GM12878 (cell line): Measurements from ENCODE around the gene GCC2. TPM values are rescaled to one million over a fixed set of nuclear protein-coding genes. Genes with fewer than 3 reads are reported as not detected.

Experiments used
- ATAC-seq: fragments of 200-7000 bp; cut with Tn5 transposase; 3 replicates; pipeline ENCODE4 v1.9.1; 2020; ENCODE audit warnings: mild to moderate bottlenecking, moderate library complexity
- BruUV-seq: library from RNA; stranded (reverse); fragments of 400-500 nt; replicated peaks from 2 replicates; lab custom pipeline; 2021; lab: Mats Ljungman, UMichigan
- CTCF ChIA-PET: fragments of 300-600 bp; sonication (Branson Sonifier 250); formaldehyde crosslinking; extraction: SDS; loops from one replicate; lab custom pipeline; 2021; ENCODE audit warnings: inconsistent platforms; lab: Yijun Ruan, JAX
- POLR2A ChIA-PET: fragments of 350-600 bp; formaldehyde crosslinking; extraction: SDS; loops from one replicate; lab custom pipeline; 2021; ENCODE audit warnings: inconsistent platforms; lab: Charles Lee
- RAD21 ChIA-PET: fragments of 300-600 bp; sonication (Branson Sonifier 250); formaldehyde crosslinking; loops from one replicate; lab custom pipeline; 2023; ENCODE audit warnings: antibody characterized with exemption; ENCODE audit not compliant: unreplicated experiment; lab: Charles Lee
- SMC1A ChIA-PET: fragments of 300-600 bp; sonication (Branson Sonifier 250); formaldehyde crosslinking; loops from one replicate; lab custom pipeline; 2023; ENCODE audit not compliant: unreplicated experiment, uncharacterized antibody; lab: Charles Lee
- DNase-seq: peaks from one replicate; pipeline ENCODE4 v3.0.0-alpha.2; 2011; ENCODE audit warnings: low read depth, low spot score
- FAIRE-seq: peaks from 3 replicates; lab custom pipeline; 2011; peaks lifted over from hg19 to GRCh38; lab: Jason Lieb, UNC
- H2AFZ ChIP-seq: 2 replicates; pipeline ENCODE4 v1.6.0; 2011; ENCODE audit warnings: low read depth, low read length, control low read depth; ENCODE audit not compliant: control insufficient read depth
- H3K27ac ChIP-seq: 2 replicates; pipeline ENCODE4 v1.5.1; 2011; ENCODE audit warnings: control low read depth; ENCODE audit not compliant: control insufficient read depth, insufficient read depth
- H3K27me3 ChIP-seq, 2 experiments: replicated peaks in 1 of 2; 2 replicates each; pipeline versions ENCODE4 v1.6.0 to v1.6.1; 2011; ENCODE audit warnings: low read length in 1 of 2; ENCODE audit not compliant: control insufficient read depth in 2 of 2, insufficient read depth in 2 of 2
- H3K36me3 ChIP-seq, 2 experiments: 2 replicates each; pipeline ENCODE4 v1.5.1; 2011; ENCODE audit warnings: low read length in 1 of 2; ENCODE audit not compliant: control insufficient read depth in 2 of 2, insufficient read depth in 2 of 2
- H3K4me1 ChIP-seq: 2 replicates; pipeline ENCODE4 v1.6.1; 2011; ENCODE audit warnings: mild to moderate bottlenecking, low read length, moderate library complexity, mixed read lengths; ENCODE audit not compliant: control insufficient read depth, insufficient read depth
- H3K4me2 ChIP-seq: 2 replicates; pipeline ENCODE4 v1.6.0; 2011; ENCODE audit warnings: control low read depth; ENCODE audit not compliant: control insufficient read depth, insufficient read depth
- H3K4me3 ChIP-seq: fragments of 200-600 bp; sonication (generic); 2 replicates; pipeline ENCODE4 v1.5.1; 2016
- H3K79me2 ChIP-seq: 2 replicates; pipeline ENCODE4 v1.6.0; 2011; ENCODE audit warnings: low read length; ENCODE audit not compliant: control insufficient read depth, insufficient read depth
- H3K9ac ChIP-seq: 2 replicates; pipeline ENCODE4 v1.8.0; 2011; ENCODE audit warnings: low read length, control low read depth, mixed read lengths; ENCODE audit not compliant: control insufficient read depth, insufficient read depth
- H3K9me3 ChIP-seq: replicated peaks from 3 replicates; pipeline ENCODE4 v1.5.1; 2011; ENCODE audit warnings: mild to moderate bottlenecking, low read length; ENCODE audit not compliant: control insufficient read depth, insufficient read depth
- H4K20me1 ChIP-seq: 2 replicates; pipeline ENCODE4 v1.6.0; 2011; ENCODE audit not compliant: control insufficient read depth, insufficient read depth
- BACH1 ChIP-seq: fragments of 450-650 bp; IDR thresholded peaks from 2 replicates; pipeline ENCODE4 v1.6.1; 2017; ENCODE audit warnings: mild to moderate bottlenecking, borderline replicate concordance
- CEBPZ ChIP-seq: fragments of 150-350 bp; IDR thresholded peaks from 2 replicates; pipeline ENCODE4 v1.6.1; 2016; ENCODE audit warnings: low read depth, low read length
- ELK1 ChIP-seq: IDR thresholded peaks from 2 replicates; pipeline ENCODE4 v1.6.1; 2012; ENCODE audit warnings: low read depth, low read length, improper control_type of control experiment
- FOXM1 ChIP-seq: IDR thresholded peaks from 2 replicates; pipeline ENCODE4 v1.6.1; 2012; ENCODE audit warnings: low read depth, mild to moderate bottlenecking, inconsistent platforms, low read length, moderate library complexity
- IRF4 ChIP-seq: IDR thresholded peaks from 2 replicates; pipeline ENCODE4 v1.6.1; 2011; ENCODE audit warnings: low read depth, low read length
- NR2C1 ChIP-seq: fragments of 450-650 bp; IDR thresholded peaks from 2 replicates; pipeline ENCODE4 v1.6.1; 2017; ENCODE audit warnings: antibody characterized with exemption, mild to moderate bottlenecking, moderate library complexity
- NRF1 ChIP-seq: conservative IDR thresholded peaks from 2 replicates; pipeline ENCODE4 v1.6.1; 2011; ENCODE audit warnings: mild to moderate bottlenecking, low read depth, low read length, improper control_type of control experiment
- POLR2AphosphoS2 ChIP-seq: IDR thresholded peaks from 2 replicates; pipeline ENCODE4 v1.6.1; 2011; ENCODE audit warnings: low read depth, mild to moderate bottlenecking, low read length, improper control_type of control experiment, moderate library complexity
- SMAD5 ChIP-seq: IDR thresholded peaks from 2 replicates; pipeline ENCODE4 v1.6.1; 2016; ENCODE audit warnings: antibody characterized with exemption, low read depth
- SREBF1 ChIP-seq: IDR thresholded peaks from 2 replicates; pipeline ENCODE4 v1.6.1; 2012; ENCODE audit warnings: mild to moderate bottlenecking, low read length
- TCF12 ChIP-seq: IDR thresholded peaks from 2 replicates; pipeline ENCODE4 v1.6.1; 2011; ENCODE audit warnings: low read depth, mild to moderate bottlenecking, low read length
- USF2 ChIP-seq: IDR thresholded peaks from 2 replicates; pipeline ENCODE4 v1.6.1; 2011; ENCODE audit warnings: low read depth, low read length, improper control_type of control experiment, borderline replicate concordance
- ZBTB40 ChIP-seq: fragments of 450-650 bp; IDR thresholded peaks from 2 replicates; pipeline ENCODE4 v1.6.1; 2016; ENCODE audit warnings: mild to moderate bottlenecking, moderate library complexity, borderline replicate concordance
- ZNF384 ChIP-seq: IDR thresholded peaks from 2 replicates; pipeline ENCODE4 v1.6.1; 2012; ENCODE audit warnings: low read depth, mild to moderate bottlenecking, low read length, improper control_type of control experiment, borderline replicate concordance
- WGBS: methylation state at CpG from one replicate; pipeline ENCODE4 v1.1.6; 2016; ENCODE audit warnings: low lambda C conversion rate; ENCODE audit not compliant: insufficient replicate concordance, insufficient coverage; ENCODE audit errors: missing lambda C conversion rate; 5-methylcytosine and 5-hydroxymethylcytosine counted together
- in situ Hi-C: fragments of 300-500 bp; cut with MboI; formaldehyde crosslinking; loops from 9 replicates; pipeline ENCODE4 v1.14.3; 2018; ENCODE audit warnings: mixed read lengths
- intact Hi-C: fragments of 100-400 bp; cut with micrococcal nuclease; formaldehyde crosslinking; loops from one replicate; pipeline ENCODE4 v1.14.2; 2022; ENCODE audit not compliant: unreplicated experiment
- polyA plus RNA-seq, 11 experiments: library from polyadenylated mRNA; depleted of rRNA in 4 of 11; unstranded in 6 of 11; stranded (reverse) in 5 of 11; fragments of >200 nt; fragmentation: Nextera tagmentation in 4 of 11; fragmentation: Illumina TruSeq in 1 of 11; extraction: Ambion mirVana in 4 of 11; extraction: Trizol in 1 of 11; gene quantifications; 1 replicate in 1 of 11; 2 replicates in 10 of 11; pipeline versions ENCODE4 v1.2.1 to v1.2.3, GENCODE V29; 2011 to 2016; ENCODE audit warnings: inconsistent platforms in 2 of 11, missing spikeins in 2 of 11, low read depth in 1 of 11
- total RNA-seq, 4 experiments: library from RNA; depleted of rRNA in 3 of 4; stranded (reverse); fragments of >200 nt in 3 of 4; fragmentation: Illumina TruSeq in 1 of 4; extraction: Trizol in 1 of 4; gene quantifications; 2 replicates each; pipeline versions ENCODE4 v1.2.1 to v1.2.3, GENCODE V29; 2013 to 2021

GCC2 gene
- total and polyA plus RNA-seq, 10 of the 15 experiments (the other 5 are each of a cell fraction or from before 2014, with no cell fraction given): 11.8 to 35.5 (median 25.4) TPM

GRCh38 chr2:108441712-108442111, 7.3 kb upstream of the GCC2 start:
- no peak overlapping the region for H3K4me2 ChIP-seq
- ATAC-seq (no peak), FAIRE-seq (no peak), DNase-seq (no peak)
- H2AFZ ChIP-seq: no peak overlapping the region
- no peaks in the 10 kb centered on the region for H3K4me1 ChIP-seq
- H3K79me2 ChIP-seq: no peaks in the 10 kb centered on the region
- no peaks in the 10 kb centered on the region for H3K36me3 ChIP-seq
- H3K9ac ChIP-seq: no peak overlapping the region
- POLR2A ChIA-PET: interaction anchor here (0.6 kb wide), 2 partner anchors 14 to 132 kb away, joined by 3 to 4 read pairs; no protein-coding TSS in a partner anchor
- 49% methylated on average over 2 of the region's 2 CpGs for WGBS
- no peak overlapping the region for H3K4me3 ChIP-seq
- no peak overlapping the region for H3K27ac ChIP-seq
- in situ Hi-C loops (no loop called here), intact Hi-C loops (no loop called here)
- RAD21 ChIA-PET: no interaction called here
- BruUV-seq: no TSS peak
- SMC1A ChIA-PET: no interaction called here
- H3K9me3 ChIP-seq: peaks cover 2% of the 10 kb centered on the region; the same call in 2 of the 3 replicates
- no peaks in the 10 kb centered on the region for H4K20me1 ChIP-seq
- no peaks in the 10 kb centered on the region for H3K27me3 ChIP-seq
- CTCF ChIA-PET: no interaction called here
- no peak for TF ChIP-seq SREBF1
- no peak for TF ChIP-seq FOXM1
- TF ChIP-seq POLR2AphosphoS2: no peak
- TF ChIP-seq NRF1: no peak
- TF ChIP-seq BACH1: no peak
- TF ChIP-seq CEBPZ: no peak
- TF ChIP-seq ZBTB40: no peak
- no peak for TF ChIP-seq SMAD5
- TF ChIP-seq ZNF384: no peak
- TF ChIP-seq ELK1: no peak
- TF ChIP-seq TCF12: no peak
- TF ChIP-seq USF2: no peak
- TF ChIP-seq IRF4: no peak
- TF ChIP-seq NR2C1: no peak
